Keratinocyte (primary cell): ENCODE measurements around the gene ZNF597.

ENCODE experiments used
- CTCF ChIP-seq, 3 experiments: IDR thresholded peaks in 1 of 3; conservative IDR thresholded peaks in 1 of 3; optimal IDR thresholded peaks in 1 of 3; 2 replicates in 2 of 3; 3 replicates in 1 of 3; pipeline versions ENCODE3 to v1.5.1; 2011; ENCODE audit warnings: low read length in 3 of 3, mild to moderate bottlenecking in 3 of 3, moderate library complexity in 2 of 3, control low read depth in 1 of 3, inconsistent platforms in 1 of 3; ENCODE audit not compliant: insufficient read depth in 2 of 3; ENCODE audit errors: extremely low read depth in 1 of 3
- EZH2 ChIP-seq: IDR thresholded peaks from one replicate; pipeline ENCODE4 v1.6.1; 2012; ENCODE audit warnings: inconsistent platforms, mild to moderate bottlenecking, low read length, moderate library complexity

DNA sequence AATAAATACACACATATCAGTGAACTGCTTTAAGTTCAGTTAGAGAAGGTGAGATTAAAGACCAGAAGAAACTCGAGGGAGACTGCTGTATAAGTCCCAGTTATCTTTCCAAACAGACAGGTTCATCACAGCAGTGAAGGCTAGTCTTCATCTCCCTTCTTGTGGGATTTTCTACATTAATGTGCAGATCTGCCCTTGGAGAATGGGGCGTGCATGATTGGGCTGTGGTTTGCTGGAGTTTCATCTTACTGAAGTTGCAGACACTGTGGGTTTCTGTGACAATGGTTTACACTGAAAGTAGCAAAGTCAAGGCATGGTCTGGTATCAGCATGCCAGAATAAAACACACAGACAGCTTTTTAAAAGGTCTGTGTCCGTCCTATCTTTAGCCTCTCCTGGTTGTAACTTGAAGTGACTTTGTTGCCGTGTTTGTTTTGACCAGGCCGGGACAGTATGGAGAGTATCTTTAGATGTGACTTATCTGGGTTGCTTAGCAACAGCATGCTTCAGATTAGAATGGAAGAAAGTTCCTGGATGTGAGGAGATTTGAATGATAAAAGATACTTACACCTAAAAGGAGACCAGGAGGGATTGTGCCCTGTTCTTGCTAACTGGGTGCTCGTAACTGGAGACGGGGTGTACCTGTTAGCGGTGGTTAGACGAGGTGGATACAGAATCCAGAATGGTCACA is 16.2 kb upstream of the ZNF597 start:
- TF ChIP-seq CTCF (optimal IDR thresholded peaks at IDR 0.05 in 1 of 3, IDR thresholded peaks at IDR 0.05 in 1 of 3, conservative IDR thresholded peaks at IDR 0.05 in 1 of 3; ENCODE audit: extremely low read depth in 1 of 3, insufficient read depth in 2 of 3, low read length in 3 of 3): no peak
- no peak for TF ChIP-seq EZH2
